T-helper 17 cell (primary cell): ENCODE results near the gene MITD1. TPM values are rescaled to one million over a fixed set of nuclear protein-coding genes. Genes with fewer than 3 reads are reported as not detected.

Source experiments
- ATAC-seq: fragments of 150-1000 bp; cut with Tn5 transposase; 2 replicates; pipeline ENCODE4 v1.10.0; 2021; ENCODE audit warnings: mild to moderate bottlenecking, moderate library complexity
- DNase-seq, 3 donors: peaks; one replicate each; pipeline versions ENCODE4 v3.0.0 to v3.0.0-alpha.2; 2020 to 2021
- H3K9me3 ChIP-seq: one replicate; pipeline ENCODE4 v1.7.0; 2013; ENCODE audit warnings: low read length, mild to moderate bottlenecking; ENCODE audit not compliant: control insufficient read depth, poor library complexity, severe bottlenecking
- H3K27ac Mint-ChIP-seq: one replicate; pipeline ENCODE4 v1.8.0; 2022; ENCODE audit warnings: mild to moderate bottlenecking, moderate library complexity, mixed read lengths
- H3K27me3 Mint-ChIP-seq: one replicate; pipeline ENCODE4 v1.8.0; 2022; ENCODE audit warnings: mixed read lengths
- H3K36me3 Mint-ChIP-seq: one replicate; pipeline ENCODE4 v1.8.0; 2022; ENCODE audit warnings: low read depth, mixed read lengths
- H3K4me1 Mint-ChIP-seq: one replicate; pipeline ENCODE4 v1.8.0; 2022; ENCODE audit warnings: mild to moderate bottlenecking, mixed read lengths
- H3K4me3 Mint-ChIP-seq: one replicate; pipeline ENCODE4 v1.8.0; 2022; ENCODE audit warnings: mild to moderate bottlenecking, moderate library complexity, mixed read lengths
- total RNA-seq, 4 donors: library from RNA in 2 of 4; stranded (reverse) in 2 of 4; gene quantifications; one replicate each; pipeline ENCODE4 v1.2.3 and lab custom pipeline; 2022 to 2026

The MITD1 gene
- total RNA-seq, 2 donors from 2014 or later: 24.5 to 26.4 TPM

DNA sequence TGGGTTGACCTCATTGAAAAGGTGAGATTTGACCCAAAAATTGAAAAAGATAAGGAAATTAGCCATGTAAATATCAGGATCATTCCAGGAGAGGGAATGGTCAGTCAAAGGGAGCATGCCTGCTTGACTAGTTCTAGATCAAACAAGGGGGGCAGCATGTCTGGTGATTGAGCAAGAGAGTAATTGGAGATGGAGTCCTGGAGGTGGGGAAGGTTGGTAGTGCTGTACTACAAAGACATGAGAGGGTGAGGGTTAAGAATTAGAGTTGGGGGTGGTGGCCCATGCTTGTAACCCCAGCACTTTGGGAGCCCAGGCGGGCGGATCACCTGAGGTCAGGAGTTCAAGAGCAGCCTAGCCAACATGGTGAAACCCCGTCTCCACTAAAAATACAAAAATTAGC lies 2.2 kb upstream of the MITD1 start:
- Mint-ChIP-seq H3K4me1 (peaks cover 34% of the 10 kb centered on the region), H3K27ac (no peak overlapping the region), H3K27me3 (no peaks in the 10 kb centered on the region), H3K4me3 (peak overlapping the region; percentile 71), H3K36me3 (peaks cover 7% of the 10 kb centered on the region)
- DNase-seq (no peak), ATAC-seq (no peak)
- H3K9me3 ChIP-seq: no peaks in the 10 kb centered on the region

DNA sequence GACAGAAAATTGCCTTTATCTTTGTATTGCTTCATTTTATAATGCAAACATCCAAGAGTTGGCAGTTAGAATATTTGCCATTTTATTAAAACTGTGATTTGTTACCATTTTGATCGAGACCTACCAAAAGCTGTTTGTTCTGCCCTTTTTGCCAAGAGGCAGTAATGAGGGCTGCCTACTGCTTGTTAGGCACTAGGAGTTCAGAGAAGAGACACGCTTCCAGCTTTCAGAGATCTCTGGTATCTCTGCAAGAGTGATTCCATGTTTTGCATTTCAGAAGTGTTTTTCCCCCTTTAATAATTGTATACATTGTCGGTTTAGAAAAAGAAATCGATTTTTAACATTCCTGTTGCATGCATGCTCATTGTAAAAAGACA lies 754 bp upstream of the MITD1 start:
- no peaks in the 10 kb centered on the region for H3K27me3 Mint-ChIP-seq
- H3K27ac Mint-ChIP-seq: peak overlapping the region; percentile 100
- H3K4me1 Mint-ChIP-seq: peaks cover 41% of the 10 kb centered on the region

DNA sequence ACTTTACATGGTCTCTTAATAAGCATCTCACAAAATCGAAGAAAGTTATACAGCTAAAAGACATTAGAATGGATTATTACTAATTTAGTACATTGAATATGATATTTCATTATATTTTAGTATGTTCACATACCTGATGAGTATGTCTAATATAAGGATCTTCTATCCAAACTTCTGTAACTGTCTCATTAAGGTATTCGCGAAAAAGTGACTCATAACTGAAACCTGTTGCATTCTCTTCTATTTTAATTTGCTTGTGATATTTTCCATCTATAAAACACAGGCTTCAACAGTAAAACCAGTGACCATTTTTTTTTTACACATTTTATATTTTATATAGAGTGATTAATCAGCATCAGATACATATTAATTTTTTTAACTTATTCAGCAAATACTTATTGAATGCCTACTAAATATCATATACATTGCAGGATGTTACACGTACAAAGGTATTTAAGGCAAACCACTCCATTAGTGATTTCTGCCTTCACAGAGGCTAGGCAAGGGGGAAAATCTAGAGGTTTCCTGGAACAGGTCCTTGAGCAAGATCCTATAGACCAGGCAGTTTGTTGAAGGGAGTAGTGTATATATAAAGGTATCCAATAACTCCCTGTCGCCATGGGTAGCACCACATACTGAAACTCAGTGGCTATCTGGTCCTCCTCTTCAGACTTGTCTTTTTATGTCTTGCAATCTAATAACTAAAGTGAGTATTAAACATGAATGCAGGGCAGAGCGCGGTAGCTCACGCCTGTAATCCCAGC lies 9.3 kb downstream of the MITD1 start:
- ATAC-seq (no peak), DNase-seq (no peak)
- Mint-ChIP-seq H3K4me1 (peaks cover 13% of the 10 kb centered on the region), H3K36me3 (peaks cover 2% of the 10 kb centered on the region), H3K4me3 (no peak overlapping the region), H3K27me3 (no peaks in the 10 kb centered on the region), H3K27ac (peak overlapping the region; percentile 85)
- no peaks in the 10 kb centered on the region for H3K9me3 ChIP-seq

More for the DNA sequence above, 754 bp upstream of the MITD1 start:
- no peak for ATAC-seq
- Mint-ChIP-seq H3K4me3 (peak overlapping the region; percentile 100), H3K36me3 (peaks cover 7% of the 10 kb centered on the region)
- no peaks in the 10 kb centered on the region for H3K9me3 ChIP-seq
- no peak for DNase-seq

DNA sequence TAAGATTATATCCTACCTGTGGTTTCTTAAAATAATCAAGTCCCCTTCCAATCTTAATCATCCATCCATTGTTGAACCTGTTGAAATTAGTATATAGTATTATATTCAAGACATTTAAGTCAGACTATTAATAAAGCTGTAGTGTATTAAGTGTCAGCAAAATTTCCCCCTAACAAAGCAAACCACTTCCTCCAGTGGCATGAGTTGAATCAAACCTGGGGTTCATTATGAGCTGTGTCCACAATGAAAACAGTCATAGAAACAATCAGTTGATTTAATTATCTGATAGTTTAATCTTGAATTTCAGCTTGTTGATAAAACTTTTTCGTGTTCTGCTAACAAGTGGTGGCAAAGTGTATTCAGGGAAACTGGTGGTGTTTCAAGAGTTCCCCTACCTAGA lies 11.3 kb downstream of the MITD1 start:
- H3K27me3 Mint-ChIP-seq: no peaks in the 10 kb centered on the region
- no peak for ATAC-seq
- H3K4me3 Mint-ChIP-seq: no peak overlapping the region
- H3K4me1 Mint-ChIP-seq: peaks cover 4% of the 10 kb centered on the region
- H3K9me3 ChIP-seq: no peaks in the 10 kb centered on the region
- DNase-seq: no peak
- H3K36me3 Mint-ChIP-seq: peaks cover 2% of the 10 kb centered on the region
- H3K27ac Mint-ChIP-seq: peak overlapping the region; percentile 85

DNA sequence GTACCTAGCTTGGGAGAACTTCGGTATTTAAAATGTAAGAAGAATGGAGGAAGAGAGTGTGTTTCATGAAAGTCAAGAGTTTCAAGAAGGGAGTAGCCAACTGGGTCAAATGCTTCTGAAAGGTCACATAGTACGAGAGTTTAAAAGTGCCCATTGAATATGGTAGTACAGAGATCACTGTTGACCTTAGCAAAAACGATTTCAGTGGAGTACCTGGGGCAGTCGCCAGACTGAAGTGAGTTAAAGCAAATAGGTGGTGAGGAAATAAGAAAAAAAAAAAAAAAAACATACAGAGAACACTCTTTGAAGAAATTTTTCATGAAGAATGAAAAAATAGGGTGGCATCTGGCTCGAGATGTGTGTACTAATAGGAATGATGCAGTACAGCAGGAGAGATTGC lies 14.6 kb downstream of the MITD1 start:
- Mint-ChIP-seq H3K27me3 (no peaks in the 10 kb centered on the region), H3K4me1 (peaks cover 4% of the 10 kb centered on the region), H3K36me3 (peaks cover 2% of the 10 kb centered on the region), H3K4me3 (no peak overlapping the region), H3K27ac (peak overlapping the region; percentile 19)
- no peaks in the 10 kb centered on the region for H3K9me3 ChIP-seq
- DNase-seq: no peak
- ATAC-seq: no peak

DNA sequence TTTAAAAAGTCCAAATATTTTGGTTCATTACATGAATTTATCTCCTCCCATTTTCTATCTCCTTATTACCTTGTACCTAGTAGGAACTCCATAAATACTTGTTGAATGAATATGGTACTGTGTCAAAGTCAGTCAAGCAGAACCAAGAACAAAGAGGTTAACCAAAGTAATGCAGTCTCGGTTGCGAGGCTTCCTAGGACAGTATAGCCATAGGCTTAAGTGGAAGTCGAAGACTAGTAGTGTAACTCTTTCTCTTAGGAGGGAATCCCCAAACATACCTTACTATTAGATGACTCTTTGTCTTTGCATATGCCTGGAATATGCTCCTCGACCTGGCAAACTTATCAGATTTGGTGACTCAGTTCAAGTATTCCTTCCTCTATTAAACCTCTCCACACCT lies 21.3 kb downstream of the MITD1 start:
- H3K4me1 Mint-ChIP-seq: peaks cover 36% of the 10 kb centered on the region
- H3K9me3 ChIP-seq: no peaks in the 10 kb centered on the region
- ATAC-seq (no peak), DNase-seq (no peak)
- H3K27me3 Mint-ChIP-seq: no peaks in the 10 kb centered on the region
- no peak overlapping the region for H3K27ac Mint-ChIP-seq
- H3K4me3 Mint-ChIP-seq: no peak overlapping the region
- H3K36me3 Mint-ChIP-seq: peaks cover 17% of the 10 kb centered on the region

DNA sequence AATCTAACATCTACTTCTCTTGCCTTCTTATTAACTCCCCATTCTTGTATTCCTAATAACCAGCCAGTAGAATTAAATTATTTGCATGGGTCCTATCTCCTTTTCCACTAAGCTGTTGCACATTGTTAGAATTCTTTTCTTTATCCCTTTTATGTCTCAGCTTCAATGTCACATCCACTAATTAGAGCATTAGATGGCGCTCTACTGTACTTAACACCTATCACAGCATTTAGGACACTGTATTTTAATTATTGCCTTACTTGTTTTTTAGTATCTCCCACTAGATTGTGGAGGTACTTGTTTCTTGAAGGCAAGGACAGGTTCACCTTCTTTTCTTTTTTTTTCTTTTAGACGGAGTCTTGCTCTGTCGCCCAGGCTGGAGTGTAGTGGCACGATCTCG lies 22.3 kb downstream of the MITD1 start:
- Mint-ChIP-seq H3K4me1 (peaks cover 40% of the 10 kb centered on the region), H3K36me3 (peaks cover 18% of the 10 kb centered on the region), H3K4me3 (no peak overlapping the region), H3K27ac (no peak overlapping the region), H3K27me3 (no peaks in the 10 kb centered on the region)
- no peaks in the 10 kb centered on the region for H3K9me3 ChIP-seq
- ATAC-seq: no peak
- DNase-seq: no peak

DNA sequence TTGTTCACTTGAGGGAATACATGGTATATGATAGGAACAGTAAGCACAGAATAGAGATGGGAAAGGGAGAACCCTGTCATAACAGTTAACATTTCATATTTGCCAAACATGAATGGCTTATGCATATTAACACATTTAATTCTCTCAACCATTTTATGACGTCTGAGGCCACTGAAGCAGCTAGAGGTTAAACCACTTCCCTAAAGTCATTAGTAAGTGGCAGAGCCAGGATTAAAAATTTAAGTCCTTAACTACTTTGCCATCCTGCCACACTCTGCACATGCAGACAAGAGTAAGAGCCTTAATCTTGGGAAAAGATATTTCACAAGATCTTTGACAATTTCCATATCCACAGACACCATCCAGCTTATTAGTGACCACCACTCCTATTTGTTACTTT lies 24.0 kb downstream of the MITD1 start:
- no peaks in the 10 kb centered on the region for H3K9me3 ChIP-seq
- Mint-ChIP-seq H3K27me3 (no peaks in the 10 kb centered on the region), H3K4me1 (peaks cover 40% of the 10 kb centered on the region), H3K36me3 (peaks cover 18% of the 10 kb centered on the region), H3K4me3 (peak overlapping the region; percentile 100), H3K27ac (no peak overlapping the region)
- DNase-seq: no peak
- no peak for ATAC-seq

DNA sequence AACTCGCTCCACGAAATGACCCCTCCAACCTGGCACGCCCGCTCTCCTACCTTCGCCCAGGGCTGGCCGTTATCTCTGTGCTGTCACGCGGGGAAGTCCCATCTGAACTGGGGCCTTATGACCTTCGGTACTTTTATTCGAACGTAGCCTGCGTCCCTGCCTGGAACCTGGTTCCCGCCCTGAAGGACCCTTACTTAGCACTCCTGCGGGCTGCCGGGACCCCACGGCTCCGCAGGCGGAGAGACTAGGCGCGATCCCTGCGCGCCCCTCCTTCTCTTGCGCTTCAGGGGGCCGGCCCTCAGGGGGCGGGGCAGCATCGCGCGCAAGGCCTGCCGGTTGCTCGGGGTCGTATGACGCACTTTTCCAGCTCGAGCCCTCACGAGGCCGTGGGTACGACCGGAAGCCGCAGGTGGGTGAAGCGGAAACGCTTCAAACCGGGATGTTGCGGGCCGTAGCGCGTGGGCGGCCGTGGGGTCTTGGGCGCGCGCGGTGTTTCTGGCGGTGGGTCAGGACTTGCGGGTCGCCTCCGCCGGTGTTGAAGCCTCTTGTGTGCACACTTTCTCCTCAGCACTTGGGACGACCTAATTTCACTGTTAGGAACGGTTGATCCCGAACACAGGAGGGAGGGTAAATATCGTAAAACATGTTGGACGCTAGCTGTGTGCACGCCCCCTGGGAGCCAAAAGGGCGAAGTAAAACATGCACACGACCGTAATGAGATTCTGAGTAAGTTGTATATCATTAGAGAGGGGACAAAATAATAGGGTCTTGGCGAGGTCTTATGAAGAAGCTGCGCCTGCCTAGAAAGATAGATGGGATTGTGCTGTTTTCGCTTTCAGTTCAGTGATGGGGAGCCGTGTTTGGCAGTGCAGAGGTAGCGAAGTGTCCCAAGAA lies 26.0 kb downstream of the MITD1 start, which contains the start of the genes LIPT1 and TSGA10:
Gene LIPT1 (plus strand): TSS at position 325 of the 894 bp plus-strand sequence. CDS start 6,991 bp downstream, outside the sequence.
Gene TSGA10 (minus strand): TSS at position 300 of the 894 bp plus-strand sequence. CDS start 45,503 bp downstream, outside the sequence.
- DNase-seq: peak; percentile 78 to 87 (median 86)
- Mint-ChIP-seq H3K4me3 (peak within 1 kb of the TSS; percentile 100), H3K27ac (no peak within 1 kb of the TSS), H3K27me3 (no peaks in the 10 kb centered on the region), H3K4me1 (peaks cover 40% of the 10 kb centered on the region), H3K36me3 (peaks cover 18% of the 10 kb centered on the region)
- peak; percentile 93 for ATAC-seq
- no peaks in the 10 kb centered on the region for H3K9me3 ChIP-seq

DNA sequence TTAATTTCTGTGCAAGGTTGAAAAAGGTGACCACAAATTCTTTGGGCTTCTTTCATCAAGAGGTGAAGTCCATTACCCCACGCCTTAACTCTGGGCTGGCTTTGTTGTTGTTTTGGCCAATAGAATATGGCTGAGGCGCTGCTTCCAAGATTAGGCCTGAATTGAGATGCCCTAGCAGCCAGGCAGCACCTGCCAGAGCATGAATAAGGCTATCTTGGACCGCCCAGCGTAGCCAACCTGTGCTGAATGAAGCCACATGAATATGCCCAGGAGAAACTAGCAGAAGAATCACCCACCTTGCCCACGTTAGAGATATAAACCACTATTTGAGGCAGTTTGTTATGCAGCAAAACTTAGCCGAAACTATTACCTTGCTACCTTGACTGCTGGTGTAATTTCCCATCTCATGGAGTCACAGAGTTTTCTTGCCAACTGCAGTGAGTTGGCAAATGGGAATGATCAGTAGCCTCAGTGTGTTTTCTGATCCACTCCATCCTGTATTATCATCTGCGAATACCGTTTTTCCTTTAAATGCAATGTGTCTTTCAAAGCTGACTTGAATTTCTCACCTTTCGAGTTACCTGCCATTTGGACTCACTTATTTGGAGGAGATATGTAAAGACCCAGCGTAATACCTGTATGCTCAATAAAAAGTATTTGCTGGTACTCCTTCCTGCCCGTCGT lies 26.8 kb downstream of the MITD1 start:
- Mint-ChIP-seq H3K36me3 (peaks cover 13% of the 10 kb centered on the region), H3K27ac (no peak overlapping the region), H3K4me1 (peaks cover 36% of the 10 kb centered on the region), H3K27me3 (no peaks in the 10 kb centered on the region), H3K4me3 (peak overlapping the region; percentile 100)
- ATAC-seq (no peak), DNase-seq (no peak)
- no peaks in the 10 kb centered on the region for H3K9me3 ChIP-seq

DNA sequence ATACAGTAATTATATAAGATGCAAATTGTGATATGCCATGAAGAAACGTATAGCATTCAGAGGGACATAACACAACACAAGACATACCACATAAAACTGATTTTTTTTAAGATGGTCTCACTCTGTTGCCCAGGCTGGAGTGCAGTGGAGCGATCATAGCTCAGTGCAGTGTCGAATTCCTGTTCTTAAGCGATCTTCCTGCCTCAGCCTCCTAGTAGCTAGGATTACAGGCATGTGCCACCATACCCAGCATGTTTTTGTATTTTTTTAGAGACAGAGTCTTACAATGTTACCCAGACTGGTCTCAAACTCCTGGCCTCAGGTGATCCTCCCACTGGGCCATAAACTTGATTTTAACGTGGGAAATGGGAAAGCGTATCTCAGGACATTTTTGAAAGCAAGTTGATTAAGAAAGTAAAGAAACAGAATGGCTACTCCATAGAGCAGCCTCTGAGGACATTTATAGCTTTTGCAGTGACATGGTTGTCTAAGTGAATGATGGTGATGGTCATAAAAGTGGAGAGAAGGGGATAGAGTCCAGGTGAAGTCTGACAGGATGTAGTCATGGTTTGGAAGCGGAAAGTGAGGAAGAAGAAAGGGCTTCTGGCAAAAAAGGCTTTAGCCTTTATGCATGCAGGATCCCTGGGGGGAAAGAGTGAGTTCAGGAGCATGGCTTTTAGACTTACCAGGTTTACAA lies 28.5 kb downstream of the MITD1 start:
- no peak overlapping the region for H3K27ac Mint-ChIP-seq
- no peak for DNase-seq
- H3K36me3 Mint-ChIP-seq: peaks cover 9% of the 10 kb centered on the region
- H3K27me3 Mint-ChIP-seq: no peaks in the 10 kb centered on the region
- H3K9me3 ChIP-seq: no peaks in the 10 kb centered on the region
- no peak for ATAC-seq
- peaks cover 28% of the 10 kb centered on the region for H3K4me1 Mint-ChIP-seq
- no peak overlapping the region for H3K4me3 Mint-ChIP-seq

DNA sequence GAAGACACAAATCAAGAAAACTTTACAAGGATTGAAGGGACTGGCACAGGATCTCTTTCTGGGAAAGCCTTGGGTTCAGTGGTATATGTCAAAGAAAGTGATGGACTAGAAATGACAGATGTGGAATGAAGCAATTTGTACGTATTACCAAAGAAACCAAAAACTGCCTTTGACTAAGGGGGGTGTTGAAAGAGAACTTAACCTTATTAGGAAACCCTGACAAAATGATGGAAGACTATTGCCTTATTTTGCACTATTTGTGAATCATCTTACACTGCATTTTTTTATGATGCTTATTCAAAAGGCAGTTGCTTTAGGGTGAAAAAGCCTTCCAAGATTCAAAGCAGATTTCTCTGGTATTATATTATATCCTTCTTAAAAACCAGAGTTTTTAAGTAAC lies 30.2 kb downstream of the MITD1 start:
- no peak for DNase-seq
- Mint-ChIP-seq H3K4me1 (peaks cover 15% of the 10 kb centered on the region), H3K27ac (no peak overlapping the region), H3K4me3 (no peak overlapping the region), H3K27me3 (no peaks in the 10 kb centered on the region), H3K36me3 (peaks cover 6% of the 10 kb centered on the region)
- ATAC-seq: no peak
- H3K9me3 ChIP-seq: no peaks in the 10 kb centered on the region
